Astrocyte of the spinal cord (primary cell): ENCODE results near the gene CASR.

Experiments used
- DNase-seq: peaks from one replicate; pipeline ENCODE4 v3.0.0; 2011; ENCODE audit warnings: low read depth, low spot score
- H3K4me3 ChIP-seq: 2 replicates; pipeline ENCODE4 v1.5.1; 2011; ENCODE audit warnings: low read depth, mild to moderate bottlenecking, low read length, moderate library complexity
- in situ Hi-C: cut with HindIII; loops from 2 replicates; pipeline ENCODE4 v1.10.0; 2017; ENCODE audit warnings: low sequenced_read_pairs
- TF ChIP-seq, protein P1 (sequence below): IDR thresholded peaks from 2 replicates; pipeline ENCODE4 v1.5.1; 2012; ENCODE audit warnings: low read depth, mild to moderate bottlenecking, low read length, inconsistent platforms

CASR gene

DNA sequence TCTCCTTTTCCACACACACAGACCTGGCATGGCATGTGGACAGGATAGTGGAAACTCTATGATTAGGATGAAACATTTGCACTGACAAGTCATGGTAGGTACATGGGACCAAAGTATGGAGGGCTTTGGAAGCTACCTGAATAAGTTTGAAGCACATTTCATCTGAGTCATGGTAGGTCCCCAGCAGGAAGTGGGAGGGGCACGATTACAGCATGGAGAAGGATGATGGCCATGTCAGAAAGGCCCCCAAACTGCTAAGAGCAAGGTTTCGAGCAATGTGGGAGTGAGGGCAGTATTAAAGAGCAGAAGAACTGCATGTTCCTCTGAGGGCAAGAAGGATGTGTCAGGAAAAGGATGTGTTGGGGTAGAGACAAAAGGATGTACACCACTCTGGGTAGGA, 90.0 kb downstream of the CASR start:
- no peak overlapping the region for H3K4me3 ChIP-seq
- in situ Hi-C loops = no loop called here
- TF ChIP-seq, protein P1, sequence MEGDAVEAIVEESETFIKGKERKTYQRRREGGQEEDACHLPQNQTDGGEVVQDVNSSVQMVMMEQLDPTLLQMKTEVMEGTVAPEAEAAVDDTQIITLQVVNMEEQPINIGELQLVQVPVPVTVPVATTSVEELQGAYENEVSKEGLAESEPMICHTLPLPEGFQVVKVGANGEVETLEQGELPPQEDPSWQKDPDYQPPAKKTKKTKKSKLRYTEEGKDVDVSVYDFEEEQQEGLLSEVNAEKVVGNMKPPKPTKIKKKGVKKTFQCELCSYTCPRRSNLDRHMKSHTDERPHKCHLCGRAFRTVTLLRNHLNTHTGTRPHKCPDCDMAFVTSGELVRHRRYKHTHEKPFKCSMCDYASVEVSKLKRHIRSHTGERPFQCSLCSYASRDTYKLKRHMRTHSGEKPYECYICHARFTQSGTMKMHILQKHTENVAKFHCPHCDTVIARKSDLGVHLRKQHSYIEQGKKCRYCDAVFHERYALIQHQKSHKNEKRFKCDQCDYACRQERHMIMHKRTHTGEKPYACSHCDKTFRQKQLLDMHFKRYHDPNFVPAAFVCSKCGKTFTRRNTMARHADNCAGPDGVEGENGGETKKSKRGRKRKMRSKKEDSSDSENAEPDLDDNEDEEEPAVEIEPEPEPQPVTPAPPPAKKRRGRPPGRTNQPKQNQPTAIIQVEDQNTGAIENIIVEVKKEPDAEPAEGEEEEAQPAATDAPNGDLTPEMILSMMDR = no peak
- no peak for DNase-seq

DNA sequence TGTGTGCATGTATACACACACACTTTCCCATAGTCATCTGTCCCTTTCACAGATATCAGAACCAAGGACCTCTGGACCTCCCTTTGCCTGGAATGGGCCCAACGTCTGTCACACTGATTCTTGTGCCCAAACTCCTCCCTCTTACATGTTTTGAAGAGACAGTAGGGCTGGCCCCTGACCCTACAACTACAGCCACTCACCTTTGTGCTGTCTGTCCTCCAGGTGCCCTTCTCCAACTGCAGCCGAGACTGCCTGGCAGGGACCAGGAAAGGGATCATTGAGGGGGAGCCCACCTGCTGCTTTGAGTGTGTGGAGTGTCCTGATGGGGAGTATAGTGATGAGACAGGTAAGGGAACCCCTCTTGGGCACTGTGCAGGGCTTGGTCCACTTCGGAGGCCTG, 98.4 kb downstream of the CASR start:
- no peak overlapping the region for H3K4me3 ChIP-seq
- TF ChIP-seq, protein P1 = no peak
- in situ Hi-C loops = no loop called here
- no peak for DNase-seq

DNA sequence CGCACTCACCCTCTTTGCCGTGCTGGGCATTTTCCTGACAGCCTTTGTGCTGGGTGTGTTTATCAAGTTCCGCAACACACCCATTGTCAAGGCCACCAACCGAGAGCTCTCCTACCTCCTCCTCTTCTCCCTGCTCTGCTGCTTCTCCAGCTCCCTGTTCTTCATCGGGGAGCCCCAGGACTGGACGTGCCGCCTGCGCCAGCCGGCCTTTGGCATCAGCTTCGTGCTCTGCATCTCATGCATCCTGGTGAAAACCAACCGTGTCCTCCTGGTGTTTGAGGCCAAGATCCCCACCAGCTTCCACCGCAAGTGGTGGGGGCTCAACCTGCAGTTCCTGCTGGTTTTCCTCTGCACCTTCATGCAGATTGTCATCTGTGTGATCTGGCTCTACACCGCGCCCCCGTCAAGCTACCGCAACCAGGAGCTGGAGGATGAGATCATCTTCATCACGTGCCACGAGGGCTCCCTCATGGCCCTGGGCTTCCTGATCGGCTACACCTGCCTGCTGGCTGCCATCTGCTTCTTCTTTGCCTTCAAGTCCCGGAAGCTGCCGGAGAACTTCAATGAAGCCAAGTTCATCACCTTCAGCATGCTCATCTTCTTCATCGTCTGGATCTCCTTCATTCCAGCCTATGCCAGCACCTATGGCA, 100.5 kb downstream of the CASR start:
- TF ChIP-seq, protein P1 = no peak
- H3K4me3 ChIP-seq = no peak overlapping the region
- in situ Hi-C loops = no loop called here
- no peak for DNase-seq

DNA sequence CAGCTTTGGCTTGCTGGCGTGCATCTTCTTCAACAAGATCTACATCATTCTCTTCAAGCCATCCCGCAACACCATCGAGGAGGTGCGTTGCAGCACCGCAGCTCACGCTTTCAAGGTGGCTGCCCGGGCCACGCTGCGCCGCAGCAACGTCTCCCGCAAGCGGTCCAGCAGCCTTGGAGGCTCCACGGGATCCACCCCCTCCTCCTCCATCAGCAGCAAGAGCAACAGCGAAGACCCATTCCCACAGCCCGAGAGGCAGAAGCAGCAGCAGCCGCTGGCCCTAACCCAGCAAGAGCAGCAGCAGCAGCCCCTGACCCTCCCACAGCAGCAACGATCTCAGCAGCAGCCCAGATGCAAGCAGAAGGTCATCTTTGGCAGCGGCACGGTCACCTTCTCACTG, 101.0 kb downstream of the CASR start:
- in situ Hi-C loops = no loop called here
- no peak overlapping the region for H3K4me3 ChIP-seq
- TF ChIP-seq, protein P1 = no peak
- no peak for DNase-seq

DNA sequence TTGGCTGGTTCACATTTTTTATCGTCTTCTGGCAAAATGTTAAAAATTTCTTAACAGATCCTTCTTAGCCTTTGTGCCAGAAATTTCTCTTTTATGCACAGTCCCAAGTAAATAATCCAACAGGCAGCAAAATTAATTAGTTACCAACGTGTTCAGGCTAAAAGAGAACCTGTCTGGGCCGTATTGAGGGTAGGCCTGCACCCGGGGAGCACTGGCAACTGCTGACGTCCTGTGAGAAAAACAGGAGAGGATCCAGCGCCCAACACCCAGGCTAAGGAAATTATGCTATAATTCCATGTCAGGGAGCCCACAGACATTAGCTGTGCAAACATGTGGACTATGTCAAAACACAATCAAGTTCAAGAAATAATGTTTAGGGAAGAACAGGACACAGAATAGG, 110.9 kb downstream of the CASR start:
- TF ChIP-seq, protein P1 = no peak
- no peak overlapping the region for H3K4me3 ChIP-seq
- in situ Hi-C loops = no loop called here
- no peak for DNase-seq

DNA sequence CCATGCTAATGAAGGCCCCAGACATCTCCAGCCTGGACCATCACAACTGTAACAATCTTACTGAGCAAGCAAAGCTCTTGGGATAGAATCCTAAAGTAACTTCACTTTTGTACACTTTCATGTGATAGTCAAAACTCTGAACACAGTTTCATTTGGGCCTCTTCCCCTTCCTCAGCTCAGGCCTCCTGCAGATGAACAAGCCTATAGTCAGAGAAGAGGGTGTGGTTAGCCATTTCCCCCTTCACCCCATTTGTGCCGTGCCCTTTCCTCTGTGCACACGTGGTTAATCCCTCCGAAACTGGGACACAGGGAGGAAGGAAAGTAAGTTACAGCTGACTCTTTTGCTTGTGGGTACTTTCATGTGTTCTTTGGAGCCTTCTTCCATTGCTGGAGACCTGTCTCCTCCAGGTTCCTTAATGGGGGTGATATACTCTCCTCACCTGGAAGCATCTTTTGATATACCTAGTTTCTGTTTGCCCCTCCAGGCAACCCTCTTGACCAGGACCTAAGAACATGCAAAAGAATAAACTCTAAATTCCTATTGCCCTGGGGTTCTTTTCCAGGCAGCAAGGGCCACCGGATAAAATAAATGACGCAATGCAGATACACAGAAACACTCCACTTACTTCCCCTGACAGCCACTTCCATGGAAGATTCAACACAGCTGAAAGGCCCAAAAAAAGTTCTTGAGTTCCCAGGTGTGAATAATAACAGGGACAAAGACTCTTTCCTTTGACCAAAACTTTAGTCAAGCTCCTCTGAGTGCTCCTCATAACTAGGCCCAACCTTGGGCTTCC, 112.0 kb downstream of the CASR start:
- TF ChIP-seq, protein P1 = no peak
- in situ Hi-C loops = no loop called here
- H3K4me3 ChIP-seq = no peak overlapping the region
- DNase-seq = no peak
